ENCODE data around the gene RAB7B.
"Not testable (repeated sequence)": the region's sequence is repeated elsewhere in the genome, so short reads cannot be mapped to it uniquely, and the experiment has no call there.

Gene RAB7B, protein sequence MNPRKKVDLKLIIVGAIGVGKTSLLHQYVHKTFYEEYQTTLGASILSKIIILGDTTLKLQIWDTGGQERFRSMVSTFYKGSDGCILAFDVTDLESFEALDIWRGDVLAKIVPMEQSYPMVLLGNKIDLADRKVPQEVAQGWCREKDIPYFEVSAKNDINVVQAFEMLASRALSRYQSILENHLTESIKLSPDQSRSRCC

DNA sequence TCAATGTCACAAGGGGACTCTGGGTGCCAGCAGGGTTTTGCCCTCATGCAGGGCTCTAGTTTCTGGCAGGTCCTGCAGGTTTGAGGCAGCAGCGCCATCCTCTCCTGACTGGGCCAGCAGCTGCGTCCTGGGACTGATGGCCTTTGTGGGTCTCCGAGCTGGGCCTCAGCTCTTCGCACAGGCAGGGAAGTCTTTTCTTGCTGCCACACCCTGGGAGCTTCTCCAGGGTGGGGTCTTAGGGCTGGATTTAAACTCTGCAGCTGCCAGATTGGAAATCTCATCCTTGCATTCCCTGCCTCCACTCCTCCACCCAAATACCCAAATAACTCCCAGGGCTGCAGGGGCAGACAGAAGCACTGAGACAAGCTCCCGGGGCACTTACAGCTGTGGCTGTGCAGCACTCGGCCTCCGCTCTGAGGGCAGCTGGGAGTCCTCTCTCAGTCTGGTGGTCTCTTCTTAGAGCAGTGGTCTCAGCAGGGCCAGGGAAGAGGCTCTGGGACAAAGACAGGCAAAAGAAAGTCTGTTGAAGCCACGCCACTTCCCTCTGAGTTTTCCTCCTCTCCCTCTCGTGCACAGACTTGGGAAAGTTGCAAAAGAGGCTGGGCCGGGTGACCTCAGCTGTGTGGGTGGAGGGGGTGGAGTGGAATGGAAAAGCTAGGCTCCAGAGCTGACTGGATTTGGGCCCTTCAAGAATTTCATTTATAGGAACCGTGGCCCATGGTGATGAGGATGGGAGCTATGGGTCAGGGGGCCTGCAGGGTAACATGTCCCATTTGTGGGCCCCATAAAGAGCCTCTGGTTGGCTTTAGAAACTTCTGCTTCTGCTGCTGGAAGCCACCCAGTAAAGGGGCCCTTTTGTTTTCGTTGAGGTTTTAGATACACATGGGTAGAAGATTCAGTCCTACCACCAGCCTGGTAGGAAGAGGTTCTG is at the start of gene RAB7B:
RAB7B (minus strand) TSS at position 525 of the 931 bp plus-strand sequence. CDS start 9,260 bp downstream, outside the sequence.
- peak; percentile 74 to 76 for DNase-seq (ENCODE audit: low read depth in 2 of 2)
- TF ChIP-seq, protein P1, sequence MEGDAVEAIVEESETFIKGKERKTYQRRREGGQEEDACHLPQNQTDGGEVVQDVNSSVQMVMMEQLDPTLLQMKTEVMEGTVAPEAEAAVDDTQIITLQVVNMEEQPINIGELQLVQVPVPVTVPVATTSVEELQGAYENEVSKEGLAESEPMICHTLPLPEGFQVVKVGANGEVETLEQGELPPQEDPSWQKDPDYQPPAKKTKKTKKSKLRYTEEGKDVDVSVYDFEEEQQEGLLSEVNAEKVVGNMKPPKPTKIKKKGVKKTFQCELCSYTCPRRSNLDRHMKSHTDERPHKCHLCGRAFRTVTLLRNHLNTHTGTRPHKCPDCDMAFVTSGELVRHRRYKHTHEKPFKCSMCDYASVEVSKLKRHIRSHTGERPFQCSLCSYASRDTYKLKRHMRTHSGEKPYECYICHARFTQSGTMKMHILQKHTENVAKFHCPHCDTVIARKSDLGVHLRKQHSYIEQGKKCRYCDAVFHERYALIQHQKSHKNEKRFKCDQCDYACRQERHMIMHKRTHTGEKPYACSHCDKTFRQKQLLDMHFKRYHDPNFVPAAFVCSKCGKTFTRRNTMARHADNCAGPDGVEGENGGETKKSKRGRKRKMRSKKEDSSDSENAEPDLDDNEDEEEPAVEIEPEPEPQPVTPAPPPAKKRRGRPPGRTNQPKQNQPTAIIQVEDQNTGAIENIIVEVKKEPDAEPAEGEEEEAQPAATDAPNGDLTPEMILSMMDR (IDR thresholded peaks at IDR 0.05; ENCODE audit: low read depth, low read length), result no peak
- H3K4me3 ChIP-seq (replicated peaks in 1 of 2; ENCODE audit: low read depth in 2 of 2, low read length in 2 of 2), result peak within 1 kb of the TSS; percentile 11 to 30

DNA sequence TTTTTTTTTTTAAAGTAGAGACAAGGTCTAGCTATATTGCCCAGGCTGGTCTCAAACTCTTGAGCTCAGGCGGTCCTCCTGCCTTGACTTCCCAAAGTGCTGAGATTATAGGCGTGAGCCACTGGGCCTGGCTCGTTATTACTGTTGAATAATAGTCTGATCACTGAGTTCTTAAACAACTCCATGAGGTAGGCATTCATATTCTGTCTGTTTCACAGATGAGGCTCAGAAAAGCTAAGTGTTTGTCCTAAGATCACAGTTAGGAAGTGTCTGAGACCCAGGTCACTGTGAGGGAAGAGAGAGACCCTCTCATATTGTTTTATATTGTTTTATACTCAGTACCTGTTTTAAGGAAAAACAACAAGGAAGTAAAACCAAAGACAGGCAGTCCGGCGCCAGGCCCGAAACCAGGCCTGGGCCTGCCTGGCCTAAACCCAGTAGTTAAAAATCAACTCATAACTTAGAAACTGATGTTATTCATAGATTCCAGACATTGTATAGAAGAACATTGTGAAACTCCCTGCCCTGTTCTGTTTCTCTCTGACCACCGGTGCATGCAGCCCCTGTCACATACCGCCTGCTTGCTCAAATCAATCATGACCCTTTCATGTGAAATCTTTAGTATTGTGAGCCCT is 49.2 kb upstream of the RAB7B start:
- not testable (repeated sequence) for H3K4me3 ChIP-seq (replicated peaks in 1 of 2; ENCODE audit: low read depth in 2 of 2, low read length in 2 of 2); DNase-seq (ENCODE audit: low read depth in 2 of 2)

DNA sequence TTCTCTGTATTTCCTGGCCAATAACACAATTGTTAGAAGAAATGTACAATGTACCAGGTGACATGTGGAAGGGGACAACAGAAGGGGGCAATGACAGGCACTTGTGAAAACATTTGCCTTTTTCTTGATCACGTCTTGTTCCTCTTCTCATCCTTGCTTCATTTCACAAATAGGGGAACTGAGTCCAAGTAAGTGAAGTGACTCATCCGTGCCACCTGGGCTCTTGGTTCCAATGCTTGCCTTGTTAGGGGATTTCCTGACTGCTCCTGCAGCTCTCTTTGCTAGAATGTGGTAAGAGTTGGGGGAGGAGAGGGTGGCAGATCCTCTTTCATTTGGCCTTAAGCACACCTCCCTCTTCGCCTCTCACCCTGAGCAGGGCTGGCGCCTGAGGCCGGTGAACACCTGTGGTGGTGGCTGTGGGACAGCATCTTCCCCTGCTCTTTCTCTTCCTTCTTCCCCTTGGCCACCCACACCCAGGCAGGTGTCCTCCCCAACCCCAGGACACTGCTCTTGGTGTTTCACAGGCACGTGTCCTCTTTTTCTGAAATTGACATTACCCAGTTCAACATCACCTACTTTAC is 47.5 kb upstream of the RAB7B start:
- TF ChIP-seq, protein P1 (IDR thresholded peaks at IDR 0.05; ENCODE audit: low read depth, low read length), result no peak
- DNase-seq (ENCODE audit: low read depth in 2 of 2), result peak in 1 of 2 donors; percentile 25
- no peak overlapping the region for H3K4me3 ChIP-seq (replicated peaks in 1 of 2; ENCODE audit: low read depth in 2 of 2, low read length in 2 of 2)

DNA sequence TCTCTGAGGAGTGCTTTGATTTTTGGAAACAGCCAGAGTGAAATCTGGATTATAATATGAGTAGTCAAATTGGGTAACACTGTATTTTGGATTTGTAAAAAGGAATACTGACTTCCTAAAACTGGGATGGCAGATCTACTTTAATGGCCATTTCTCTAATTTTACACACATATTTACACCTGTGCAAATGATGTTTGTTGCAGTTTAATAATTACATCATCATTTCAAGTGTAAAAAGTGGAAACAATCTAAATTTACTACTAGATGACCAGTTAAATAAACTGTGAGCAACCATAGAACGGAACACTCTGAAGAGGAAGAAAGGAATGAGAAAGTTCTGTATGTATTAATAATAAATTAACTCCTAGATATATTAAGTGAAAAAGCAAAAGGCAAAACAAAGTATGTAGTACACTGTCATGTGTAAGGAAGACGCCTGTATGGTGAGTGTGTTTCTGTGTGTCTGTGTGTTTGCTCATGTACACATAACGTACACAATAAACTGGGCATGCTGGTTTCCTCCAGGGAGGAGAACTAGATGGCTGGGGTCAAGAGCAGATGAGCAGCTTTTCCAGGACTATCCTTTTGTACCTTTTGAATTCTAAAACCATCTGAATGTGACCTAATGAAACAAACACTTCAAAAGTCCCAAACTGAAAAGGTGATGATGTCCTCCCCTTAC is 46.9 kb upstream of the RAB7B start:
- TF ChIP-seq, protein P1 (IDR thresholded peaks at IDR 0.05; ENCODE audit: low read depth, low read length), result no peak
- DNase-seq (ENCODE audit: low read depth in 2 of 2), result no peak
- H3K4me3 ChIP-seq (replicated peaks in 1 of 2; ENCODE audit: low read depth in 2 of 2, low read length in 2 of 2), result no peak overlapping the region

DNA sequence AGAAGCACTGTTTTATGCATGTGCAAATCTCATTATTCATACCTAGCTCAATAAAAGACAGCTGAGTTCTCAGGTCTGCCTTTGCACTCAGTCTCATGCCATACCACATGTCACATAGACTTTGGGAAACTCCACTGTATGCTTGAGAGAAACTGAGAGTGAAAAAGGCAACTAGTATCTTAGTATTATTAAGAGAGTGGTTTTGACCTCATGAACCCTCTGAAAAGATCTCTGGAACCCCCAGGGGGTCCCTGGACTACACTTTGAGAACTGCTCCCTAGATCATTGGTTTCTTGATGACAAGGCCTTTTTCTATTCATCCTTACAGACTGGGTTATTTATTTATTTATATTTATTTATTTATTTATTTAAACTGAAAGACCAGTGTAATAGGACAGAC is 46.1 kb upstream of the RAB7B start:
- TF ChIP-seq, protein P1 (IDR thresholded peaks at IDR 0.05; ENCODE audit: low read depth, low read length), result no peak
- no peak for DNase-seq (ENCODE audit: low read depth in 2 of 2)
- no peak overlapping the region for H3K4me3 ChIP-seq (replicated peaks in 1 of 2; ENCODE audit: low read depth in 2 of 2, low read length in 2 of 2)

DNA sequence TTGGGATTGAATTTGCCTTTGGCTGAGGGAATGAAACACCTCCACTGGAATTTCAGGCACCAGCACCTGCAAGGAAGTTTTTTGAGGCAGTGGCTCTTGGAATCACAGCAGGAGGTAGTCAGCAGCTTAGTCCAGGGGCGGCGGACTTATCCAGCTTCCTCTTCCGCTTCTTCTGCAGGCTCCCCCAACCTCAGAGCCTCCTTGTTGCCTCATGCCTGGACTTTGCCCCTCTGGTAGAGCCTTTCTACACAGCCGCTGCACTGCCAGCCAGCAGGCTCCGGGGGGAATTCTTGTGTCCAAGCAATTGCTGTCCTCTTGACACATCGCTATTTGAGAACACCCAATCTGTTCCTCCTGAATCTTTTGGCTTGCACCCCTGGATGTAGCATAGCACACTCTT is 45.4 kb upstream of the RAB7B start:
- no peak overlapping the region for H3K4me3 ChIP-seq (replicated peaks in 1 of 2; ENCODE audit: low read depth in 2 of 2, low read length in 2 of 2)
- TF ChIP-seq, protein P1 (IDR thresholded peaks at IDR 0.05; ENCODE audit: low read depth, low read length), result no peak
- DNase-seq (ENCODE audit: low read depth in 2 of 2), result no peak

Data from cardiac fibroblast (primary cell).